ENCODE data around the gene PCCA.

The PCCA gene

DNA sequence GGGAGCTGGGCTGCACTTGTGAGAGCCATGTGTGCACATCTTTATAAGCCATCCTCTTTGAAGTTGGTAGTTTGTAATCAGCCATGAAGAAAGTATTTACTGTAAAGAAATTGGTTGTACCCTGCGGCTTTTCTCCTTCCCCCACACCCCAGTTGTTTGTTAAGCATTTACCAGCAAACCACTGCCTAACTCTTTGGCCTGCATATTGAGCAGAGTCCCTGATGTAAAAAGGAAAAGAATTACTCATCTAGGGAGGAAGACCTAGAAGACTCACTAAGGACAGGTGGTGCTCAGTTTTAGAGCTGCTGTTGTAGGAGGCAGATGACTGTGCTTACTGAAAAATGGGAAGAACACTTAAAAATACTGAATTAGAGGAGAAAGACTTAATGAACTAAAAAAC, 245.3 kb downstream of the PCCA start:
- no peaks in the 10 kb centered on the region for H3K27me3 ChIP-seq (ENCODE audit: insufficient read depth, low read length)
- no peak overlapping the region for H3K27ac ChIP-seq (ENCODE audit: low read depth, low read length)
- no peak overlapping the region for H2AFZ ChIP-seq (ENCODE audit: low read length, unreplicated experiment)
- H3K4me3 ChIP-seq (ENCODE audit: low read depth, low read length) = no peak overlapping the region
- no peaks in the 10 kb centered on the region for H3K4me1 ChIP-seq (ENCODE audit: control insufficient read depth, insufficient read depth, low read length, unreplicated experiment)
- H3K36me3 ChIP-seq (ENCODE audit: insufficient read depth, low read length) = peaks cover 14% of the 10 kb centered on the region
- no peaks in the 10 kb centered on the region for H3K79me2 ChIP-seq (ENCODE audit: control insufficient read depth, insufficient read depth, low read length, unreplicated experiment)

GRCh38 chr13:100336795-100337516, 248.1 kb downstream of the PCCA start:
- Histone ChIP-seq H3K4me3 (ENCODE audit: low read depth, low read length) (no peak overlapping the region), H2AFZ (ENCODE audit: low read length, unreplicated experiment) (no peak overlapping the region), H3K27ac (ENCODE audit: low read depth, low read length) (no peak overlapping the region), H3K79me2 (ENCODE audit: control insufficient read depth, insufficient read depth, low read length, unreplicated experiment) (no peaks in the 10 kb centered on the region), H3K36me3 (ENCODE audit: insufficient read depth, low read length) (peaks cover 16% of the 10 kb centered on the region), H3K4me1 (ENCODE audit: control insufficient read depth, insufficient read depth, low read length, unreplicated experiment) (no peaks in the 10 kb centered on the region), H3K27me3 (ENCODE audit: insufficient read depth, low read length) (no peaks in the 10 kb centered on the region)

DNA sequence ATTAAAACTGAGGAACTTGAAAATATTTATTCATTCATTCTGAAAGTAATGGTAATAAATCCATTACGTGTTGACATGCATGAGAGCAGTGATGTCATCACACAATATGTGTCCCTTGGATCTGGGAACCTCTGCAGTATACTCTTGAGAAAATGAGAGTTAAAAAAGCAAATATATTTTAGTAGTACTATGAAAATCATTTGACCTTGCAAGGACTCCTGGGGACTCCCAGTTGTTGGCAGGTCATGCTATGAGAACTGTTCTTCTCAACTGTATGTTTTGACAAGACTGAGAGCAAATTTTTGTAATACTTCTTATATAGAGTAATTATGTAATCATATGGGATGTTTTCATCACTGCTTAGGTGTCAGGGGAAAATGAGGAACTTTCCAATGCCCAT, 249.4 kb downstream of the PCCA start:
- Histone ChIP-seq H2AFZ (ENCODE audit: low read length, unreplicated experiment) (no peak overlapping the region), H3K79me2 (ENCODE audit: control insufficient read depth, insufficient read depth, low read length, unreplicated experiment) (no peaks in the 10 kb centered on the region), H3K4me1 (ENCODE audit: control insufficient read depth, insufficient read depth, low read length, unreplicated experiment) (no peaks in the 10 kb centered on the region), H3K36me3 (ENCODE audit: insufficient read depth, low read length) (peaks cover 13% of the 10 kb centered on the region), H3K27ac (ENCODE audit: low read depth, low read length) (no peak overlapping the region), H3K4me3 (ENCODE audit: low read depth, low read length) (no peak overlapping the region), H3K27me3 (ENCODE audit: insufficient read depth, low read length) (no peaks in the 10 kb centered on the region)

GRCh38 chr13:100339411-100339940, 250.6 kb downstream of the PCCA start:
- Histone ChIP-seq H3K36me3 (ENCODE audit: insufficient read depth, low read length) (peaks cover 10% of the 10 kb centered on the region; the same call in 1 of the 2 replicates), H3K79me2 (ENCODE audit: control insufficient read depth, insufficient read depth, low read length, unreplicated experiment) (no peaks in the 10 kb centered on the region), H3K4me3 (ENCODE audit: low read depth, low read length) (no peak overlapping the region), H3K27ac (ENCODE audit: low read depth, low read length) (no peak overlapping the region), H3K27me3 (ENCODE audit: insufficient read depth, low read length) (no peaks in the 10 kb centered on the region), H2AFZ (ENCODE audit: low read length, unreplicated experiment) (no peak overlapping the region), H3K4me1 (ENCODE audit: control insufficient read depth, insufficient read depth, low read length, unreplicated experiment) (no peaks in the 10 kb centered on the region)

DNA sequence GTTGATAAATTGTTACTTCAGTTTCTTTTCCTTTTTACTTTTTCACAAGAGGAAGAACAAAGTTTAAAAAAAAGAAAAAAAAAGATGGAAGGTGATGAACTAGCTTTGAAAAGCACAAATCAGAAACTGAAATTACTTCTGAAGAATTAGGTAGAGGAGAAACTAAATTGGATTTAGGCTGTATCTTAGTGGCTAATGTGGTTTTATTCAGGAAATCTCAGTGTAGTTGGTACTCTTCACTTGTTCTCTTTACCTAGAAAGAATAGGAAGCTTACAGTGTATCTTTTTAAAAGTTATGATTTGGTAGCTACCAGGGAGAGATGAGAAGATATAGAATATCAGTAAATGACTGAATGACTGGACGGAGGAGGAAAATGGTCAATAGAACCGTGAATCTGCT, 252.0 kb downstream of the PCCA start:
- Histone ChIP-seq H3K27me3 (ENCODE audit: insufficient read depth, low read length) (no peaks in the 10 kb centered on the region), H2AFZ (ENCODE audit: low read length, unreplicated experiment) (no peak overlapping the region)

GRCh38 chr13:100341327-100341726, 252.4 kb downstream of the PCCA start:
- Histone ChIP-seq H3K79me2 (ENCODE audit: control insufficient read depth, insufficient read depth, low read length, unreplicated experiment) (no peaks in the 10 kb centered on the region), H3K4me3 (ENCODE audit: low read depth, low read length) (no peak overlapping the region), H3K4me1 (ENCODE audit: control insufficient read depth, insufficient read depth, low read length, unreplicated experiment) (no peaks in the 10 kb centered on the region), H3K36me3 (ENCODE audit: insufficient read depth, low read length) (0 out of 2 replicates have a peak, but pooled peaks cover 2% of the 10 kb centered on the region), H2AFZ (ENCODE audit: low read length, unreplicated experiment) (no peak overlapping the region), H3K27ac (ENCODE audit: low read depth, low read length) (no peak overlapping the region), H3K27me3 (ENCODE audit: insufficient read depth, low read length) (no peaks in the 10 kb centered on the region)

More for the DNA sequence above, 252.0 kb downstream of the PCCA start:
- Histone ChIP-seq H3K27ac (ENCODE audit: low read depth, low read length) (no peak overlapping the region), H3K36me3 (ENCODE audit: insufficient read depth, low read length) (0 out of 2 replicates have a peak, but pooled peaks cover 2% of the 10 kb centered on the region), H3K4me3 (ENCODE audit: low read depth, low read length) (no peak overlapping the region), H3K79me2 (ENCODE audit: control insufficient read depth, insufficient read depth, low read length, unreplicated experiment) (no peaks in the 10 kb centered on the region), H3K4me1 (ENCODE audit: control insufficient read depth, insufficient read depth, low read length, unreplicated experiment) (no peaks in the 10 kb centered on the region)

GRCh38 chr13:100344544-100344943, 255.7 kb downstream of the PCCA start:
- Histone ChIP-seq H2AFZ (ENCODE audit: low read length, unreplicated experiment) (no peak overlapping the region), H3K4me3 (ENCODE audit: low read depth, low read length) (no peak overlapping the region), H3K36me3 (ENCODE audit: insufficient read depth, low read length) (0 out of 2 replicates have a peak, but pooled peaks cover 2% of the 10 kb centered on the region), H3K27ac (ENCODE audit: low read depth, low read length) (no peak overlapping the region), H3K79me2 (ENCODE audit: control insufficient read depth, insufficient read depth, low read length, unreplicated experiment) (no peaks in the 10 kb centered on the region), H3K4me1 (ENCODE audit: control insufficient read depth, insufficient read depth, low read length, unreplicated experiment) (peaks cover 10% of the 10 kb centered on the region), H3K27me3 (ENCODE audit: insufficient read depth, low read length) (no peaks in the 10 kb centered on the region)

GRCh38 chr13:100347968-100348367, 259.1 kb downstream of the PCCA start:
- Histone ChIP-seq H3K27ac (ENCODE audit: low read depth, low read length) (no peak overlapping the region), H2AFZ (ENCODE audit: low read length, unreplicated experiment) (no peak overlapping the region), H3K27me3 (ENCODE audit: insufficient read depth, low read length) (no peaks in the 10 kb centered on the region), H3K4me3 (ENCODE audit: low read depth, low read length) (no peak overlapping the region), H3K4me1 (ENCODE audit: control insufficient read depth, insufficient read depth, low read length, unreplicated experiment) (peaks cover 10% of the 10 kb centered on the region), H3K36me3 (ENCODE audit: insufficient read depth, low read length) (no peaks in the 10 kb centered on the region), H3K79me2 (ENCODE audit: control insufficient read depth, insufficient read depth, low read length, unreplicated experiment) (no peaks in the 10 kb centered on the region)

DNA sequence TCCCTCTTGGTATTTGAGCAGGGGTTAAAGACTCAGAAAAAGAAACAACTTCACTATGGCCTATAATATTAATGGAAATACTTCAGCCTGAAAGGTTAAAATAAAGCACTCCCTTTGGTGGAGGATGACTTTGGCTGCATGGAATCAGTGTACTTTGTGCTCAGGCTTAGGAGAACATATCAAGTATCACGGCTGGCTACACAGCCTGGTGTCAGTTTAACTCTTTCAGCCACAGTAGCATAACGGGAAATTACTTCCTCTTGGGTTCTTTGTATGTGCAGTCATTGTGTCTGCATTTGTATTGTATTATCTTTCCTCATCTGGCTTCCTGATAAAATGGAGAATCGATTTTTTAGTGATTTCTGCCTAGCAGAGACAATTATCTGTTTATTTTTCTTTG, 260.7 kb downstream of the PCCA start:
- Histone ChIP-seq H3K27ac (ENCODE audit: low read depth, low read length) (no peak overlapping the region), H3K27me3 (ENCODE audit: insufficient read depth, low read length) (no peaks in the 10 kb centered on the region), H3K4me3 (ENCODE audit: low read depth, low read length) (no peak overlapping the region), H2AFZ (ENCODE audit: low read length, unreplicated experiment) (no peak overlapping the region), H3K4me1 (ENCODE audit: control insufficient read depth, insufficient read depth, low read length, unreplicated experiment) (peaks cover 10% of the 10 kb centered on the region), H3K79me2 (ENCODE audit: control insufficient read depth, insufficient read depth, low read length, unreplicated experiment) (no peaks in the 10 kb centered on the region), H3K36me3 (ENCODE audit: insufficient read depth, low read length) (no peaks in the 10 kb centered on the region)

- H3K4me3 ChIP-seq (ENCODE audit: low read depth, low read length) = no peak overlapping the region
- H3K27me3 ChIP-seq (ENCODE audit: insufficient read depth, low read length) = no peaks in the 10 kb centered on the region
- H3K27ac ChIP-seq (ENCODE audit: low read depth, low read length) = no peak overlapping the region
- no peak overlapping the region for H2AFZ ChIP-seq (ENCODE audit: low read length, unreplicated experiment)
- H3K79me2 ChIP-seq (ENCODE audit: control insufficient read depth, insufficient read depth, low read length, unreplicated experiment) = no peaks in the 10 kb centered on the region
- peaks cover 10% of the 10 kb centered on the region for H3K4me1 ChIP-seq (ENCODE audit: control insufficient read depth, insufficient read depth, low read length, unreplicated experiment)
- no peaks in the 10 kb centered on the region for H3K36me3 ChIP-seq (ENCODE audit: insufficient read depth, low read length)
Observed at GRCh38 chr13:100350601-100351000, 261.7 kb downstream of the PCCA start.

- Histone ChIP-seq H3K4me1 (ENCODE audit: control insufficient read depth, insufficient read depth, low read length, unreplicated experiment) (peaks cover 13% of the 10 kb centered on the region), H3K4me3 (ENCODE audit: low read depth, low read length) (peak overlapping the region; percentile 48), H3K36me3 (ENCODE audit: insufficient read depth, low read length) (no peaks in the 10 kb centered on the region), H3K27me3 (ENCODE audit: insufficient read depth, low read length) (no peaks in the 10 kb centered on the region), H3K79me2 (ENCODE audit: control insufficient read depth, insufficient read depth, low read length, unreplicated experiment) (no peaks in the 10 kb centered on the region), H3K27ac (ENCODE audit: low read depth, low read length) (peak overlapping the region; percentile 49; the same call in 1 of the 2 replicates), H2AFZ (ENCODE audit: low read length, unreplicated experiment) (no peak overlapping the region)
Observed at GRCh38 chr13:100356426-100356825, 267.5 kb downstream of the PCCA start.
